Daoy (cell line): ENCODE measurements around the gene TNNC1. TPM values are rescaled to one million over a fixed set of nuclear protein-coding genes. Genes with fewer than 3 reads are reported as not detected.

Experiments used
- DNase-seq: peaks from one replicate; pipeline ENCODE4 v3.0.0-alpha.2; 2015; ENCODE audit warnings: low read depth
- total RNA-seq: library from RNA; depleted of rRNA; stranded (reverse); fragments of >200 nt; shearing (Covaris generic); gene quantifications from 2 replicates; pipeline ENCODE4 v1.2.3, GENCODE V29; 2014; rRNA removed

TNNC1 gene
- not detected in 2 replicates for total RNA-seq

DNA sequence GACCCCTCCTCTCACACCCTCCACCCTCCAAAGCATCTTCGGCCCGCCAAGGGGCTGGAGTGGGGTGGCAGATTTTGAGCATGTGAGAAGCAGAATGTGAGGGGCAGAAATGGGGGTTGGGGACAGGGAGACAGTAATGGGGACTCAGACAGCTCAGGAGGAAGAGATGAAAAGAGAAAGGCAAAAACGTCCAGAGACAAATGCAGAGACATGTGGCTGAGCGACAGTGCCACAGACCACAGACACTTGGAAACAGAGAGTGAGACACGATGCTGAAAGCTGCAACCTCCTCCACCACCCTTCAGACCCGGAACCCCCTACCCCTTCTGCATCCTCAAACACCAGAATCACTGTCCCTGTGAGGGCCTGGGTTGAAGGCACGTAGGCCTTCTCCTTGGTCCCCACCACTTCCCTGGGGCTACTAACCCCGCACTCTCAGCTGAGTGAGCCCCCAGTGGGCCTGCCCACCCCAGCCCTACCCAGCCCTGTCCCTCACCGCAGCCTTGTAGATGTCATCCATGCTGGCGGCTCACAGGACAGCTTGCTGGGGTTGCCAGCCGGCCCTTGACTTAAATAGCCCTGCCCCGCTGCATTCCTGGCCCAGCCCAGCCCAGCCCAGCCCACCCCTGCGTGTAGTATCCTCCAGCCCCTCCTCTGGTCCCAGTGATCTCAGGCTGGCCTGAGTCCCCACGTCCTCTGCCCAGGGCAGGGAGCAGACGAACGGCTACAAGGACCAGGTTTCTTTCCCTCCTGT lies at the start of gene TNNC1:
TSS of gene TNNC1 (minus strand) at position 546 of the 754 bp plus-strand sequence. CDS start at position 520, 26 bp downstream.
- DNase-seq = no peak

DNA sequence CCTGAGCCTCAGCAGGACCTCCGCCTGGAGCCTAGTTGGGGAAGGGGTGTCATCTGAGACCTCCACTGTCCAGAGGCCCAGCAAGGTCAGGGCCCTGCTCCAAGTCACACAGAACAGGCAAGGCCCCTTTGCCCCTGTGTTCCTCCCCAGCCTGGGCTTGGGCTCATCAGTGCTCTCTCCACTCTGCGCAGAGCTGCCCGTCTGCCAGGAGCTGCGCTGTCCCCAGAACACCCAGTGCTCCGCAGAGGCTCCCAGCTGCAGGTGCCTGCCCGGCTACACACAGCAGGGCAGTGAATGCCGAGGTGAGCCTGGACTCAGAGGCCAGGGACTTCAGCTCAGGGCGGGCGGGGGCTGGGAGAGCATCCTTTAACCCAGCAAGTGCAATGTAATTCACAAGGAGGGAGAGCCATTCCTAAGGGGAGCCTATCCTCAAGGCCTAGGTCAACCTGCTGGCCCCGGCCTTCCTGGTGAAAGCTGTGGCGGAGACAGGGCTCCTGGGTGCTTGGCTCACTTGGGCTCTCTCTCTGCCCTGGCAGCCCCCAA lies 49.0 kb upstream of the TNNC1 start:
- DNase-seq = no peak

DNA sequence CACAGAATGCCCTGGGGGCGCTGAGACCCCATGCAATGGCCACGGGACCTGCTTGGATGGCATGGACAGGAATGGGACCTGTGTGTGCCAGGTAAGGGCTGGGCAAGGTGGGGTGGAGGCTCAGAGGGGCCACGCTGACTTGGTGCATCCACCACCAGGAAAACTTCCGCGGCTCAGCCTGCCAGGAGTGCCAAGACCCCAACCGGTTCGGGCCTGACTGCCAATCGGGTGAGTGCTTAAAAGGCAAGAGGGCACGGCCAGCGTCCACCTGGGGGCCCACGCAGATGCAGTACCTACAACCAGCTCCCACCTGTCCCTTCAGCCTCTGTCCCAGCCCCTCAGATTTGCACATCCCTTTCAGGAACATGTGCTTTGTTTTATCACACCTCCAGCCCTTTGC lies 48.2 kb upstream of the TNNC1 start:
- DNase-seq = no peak

DNA sequence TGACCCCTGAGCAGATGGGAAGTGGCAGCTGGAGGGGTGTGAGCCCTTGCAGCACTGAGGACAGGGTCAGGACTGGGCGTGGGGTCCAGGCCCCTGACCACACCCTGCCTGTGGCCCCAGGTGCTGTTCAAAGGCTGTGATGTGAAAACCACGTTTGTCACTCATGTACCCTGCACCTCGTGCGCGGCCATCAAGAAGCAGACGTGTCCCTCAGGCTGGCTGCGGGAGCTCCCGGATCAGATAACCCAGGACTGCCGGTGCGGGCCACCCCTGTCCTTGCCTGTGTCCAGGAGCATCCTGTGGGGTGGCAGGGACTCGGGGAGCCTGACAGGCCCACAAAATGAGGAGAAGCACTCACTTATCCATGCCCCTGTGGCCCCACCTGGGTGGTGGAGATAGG lies 47.2 kb upstream of the TNNC1 start:
- DNase-seq = no peak

DNA sequence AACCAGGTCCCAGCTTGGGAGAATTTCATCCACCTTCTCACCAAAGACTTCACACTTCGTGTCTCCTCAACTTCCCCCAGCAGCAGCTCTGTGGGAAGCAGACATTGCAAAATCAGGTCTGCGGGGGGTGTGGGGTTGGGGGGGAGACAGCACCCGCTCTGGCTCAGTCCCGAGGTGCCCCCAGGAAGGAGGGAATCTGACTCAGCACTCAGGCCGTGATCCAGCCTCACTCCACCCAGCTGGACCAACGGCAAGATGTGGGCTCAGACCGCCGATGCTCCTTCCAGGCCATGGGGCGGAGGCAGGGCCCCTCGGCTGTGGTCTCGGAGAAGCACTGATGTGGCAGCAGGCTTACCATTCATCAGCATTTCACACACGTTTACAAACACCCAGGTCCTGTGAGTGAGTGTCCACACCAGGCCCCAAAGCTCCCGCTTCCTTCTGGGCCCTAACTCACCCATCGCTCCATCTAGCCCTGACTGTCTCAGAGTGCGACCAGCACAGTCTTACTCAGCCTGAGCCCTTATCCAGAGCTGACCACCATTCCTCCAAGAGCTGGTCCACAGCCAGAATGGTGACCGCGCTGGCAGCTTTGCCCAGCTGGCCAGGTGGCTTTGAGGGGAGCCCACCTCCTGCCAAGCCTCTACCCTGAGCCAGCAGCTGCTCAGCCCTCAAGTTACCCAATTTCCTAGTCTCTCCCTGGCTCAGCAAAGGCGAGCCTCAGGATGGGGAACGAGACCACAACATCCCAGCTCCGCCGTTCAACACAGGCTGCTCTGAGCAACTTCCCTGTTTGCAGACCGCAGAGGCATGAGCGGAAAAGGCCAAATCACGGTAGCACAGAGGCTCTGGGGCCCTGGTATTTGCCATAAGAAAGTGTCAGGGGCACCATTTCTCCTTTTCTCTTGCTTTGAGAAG lies 44.6 kb upstream of the TNNC1 start:
- peak; percentile 49 for DNase-seq

DNA sequence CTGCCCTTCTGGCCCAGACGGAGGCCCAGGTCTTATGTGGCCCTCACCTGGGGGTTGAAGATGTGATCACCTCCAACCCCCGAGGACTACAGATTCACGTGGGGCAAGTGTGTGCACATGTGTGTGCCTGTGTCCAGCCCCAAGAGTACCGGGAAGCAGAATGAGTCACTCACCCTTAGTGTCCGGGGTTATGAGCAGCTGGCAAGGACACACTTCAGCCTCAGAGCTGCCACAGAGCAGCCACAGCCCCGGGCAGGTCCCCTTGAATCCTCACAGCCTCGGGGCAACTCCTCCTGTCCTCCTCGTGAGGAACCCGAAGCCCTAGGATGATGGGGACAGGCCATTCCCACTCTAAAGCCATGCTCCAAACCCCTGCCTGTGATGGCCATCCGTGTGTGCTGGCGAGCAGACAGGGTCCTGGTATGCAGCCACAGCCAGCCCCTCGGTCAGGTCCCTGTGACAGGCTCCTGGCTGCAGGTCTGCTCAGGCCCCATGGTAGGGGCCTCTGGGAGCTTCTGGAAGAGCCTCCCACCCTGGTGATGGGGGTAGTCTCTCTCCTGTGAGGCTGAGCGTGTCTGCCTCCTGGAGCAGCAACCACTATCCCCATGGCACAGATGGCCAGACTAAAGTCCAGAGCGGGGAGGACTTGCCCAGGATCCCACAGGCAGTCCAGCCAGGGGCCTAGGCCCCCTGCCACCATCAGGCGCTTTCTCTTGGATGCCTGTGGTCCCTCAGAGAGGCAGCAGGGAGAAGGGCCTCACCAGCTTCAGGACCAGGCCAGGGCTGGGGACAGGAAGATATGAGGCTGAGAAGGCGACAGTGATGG lies 42.1 kb upstream of the TNNC1 start:
- no peak for DNase-seq

DNA sequence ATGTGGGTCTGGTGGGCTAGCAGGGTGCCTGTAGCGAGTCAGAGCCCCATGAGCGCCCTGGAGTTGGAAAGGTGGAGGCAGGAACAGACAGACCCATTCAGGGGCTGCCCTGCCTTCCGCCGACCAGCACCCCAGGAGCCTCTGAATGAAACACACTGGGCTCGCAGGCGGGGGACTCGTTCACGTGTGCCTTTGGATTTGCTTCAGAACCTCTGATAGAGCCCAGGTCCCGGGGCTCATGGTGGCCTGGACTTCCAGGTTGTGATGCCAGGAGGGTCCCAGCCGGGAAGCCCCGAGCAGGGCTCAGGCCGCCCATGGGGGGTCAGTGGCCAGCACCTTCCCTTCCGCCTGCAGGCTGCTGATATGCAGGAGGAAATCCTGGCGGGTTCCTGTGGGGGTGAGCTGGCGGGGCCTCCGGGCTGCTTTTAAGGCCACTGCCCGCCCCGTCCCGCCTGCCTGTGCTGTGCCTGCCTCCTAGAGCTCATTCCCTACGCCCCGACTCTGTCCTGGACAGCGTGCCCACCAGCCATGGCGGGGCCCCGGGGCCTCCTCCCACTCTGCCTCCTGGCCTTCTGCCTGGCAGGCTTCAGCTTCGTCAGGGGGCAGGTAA lies 41.1 kb upstream of the TNNC1 start, which contains the start of gene STAB1:
TSS of gene STAB1 (plus strand) at position 453 of the 610 bp plus-strand sequence. CDS start at position 529, 76 bp downstream.
- DNase-seq = no peak

DNA sequence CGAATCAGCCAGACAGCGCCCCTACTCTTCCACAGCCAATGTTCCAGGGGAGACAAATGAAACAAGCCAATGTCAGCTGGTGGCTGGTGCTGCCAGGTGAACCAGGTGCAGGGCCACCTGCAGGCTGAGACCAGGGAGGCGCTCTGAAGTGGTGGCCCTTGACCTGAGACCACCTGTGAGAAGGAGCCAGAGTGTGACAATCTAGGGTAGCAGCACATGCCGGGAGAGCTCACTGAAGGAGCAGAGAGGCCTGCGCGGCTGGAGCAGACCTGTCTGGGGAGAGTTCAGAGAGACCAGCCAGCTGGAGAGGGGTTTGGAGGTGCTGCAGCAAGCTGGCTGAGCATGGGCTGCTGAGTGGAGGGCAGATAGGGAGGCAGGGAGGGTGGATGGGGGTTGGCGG lies 40.6 kb upstream of the TNNC1 start:
- DNase-seq = no peak

DNA sequence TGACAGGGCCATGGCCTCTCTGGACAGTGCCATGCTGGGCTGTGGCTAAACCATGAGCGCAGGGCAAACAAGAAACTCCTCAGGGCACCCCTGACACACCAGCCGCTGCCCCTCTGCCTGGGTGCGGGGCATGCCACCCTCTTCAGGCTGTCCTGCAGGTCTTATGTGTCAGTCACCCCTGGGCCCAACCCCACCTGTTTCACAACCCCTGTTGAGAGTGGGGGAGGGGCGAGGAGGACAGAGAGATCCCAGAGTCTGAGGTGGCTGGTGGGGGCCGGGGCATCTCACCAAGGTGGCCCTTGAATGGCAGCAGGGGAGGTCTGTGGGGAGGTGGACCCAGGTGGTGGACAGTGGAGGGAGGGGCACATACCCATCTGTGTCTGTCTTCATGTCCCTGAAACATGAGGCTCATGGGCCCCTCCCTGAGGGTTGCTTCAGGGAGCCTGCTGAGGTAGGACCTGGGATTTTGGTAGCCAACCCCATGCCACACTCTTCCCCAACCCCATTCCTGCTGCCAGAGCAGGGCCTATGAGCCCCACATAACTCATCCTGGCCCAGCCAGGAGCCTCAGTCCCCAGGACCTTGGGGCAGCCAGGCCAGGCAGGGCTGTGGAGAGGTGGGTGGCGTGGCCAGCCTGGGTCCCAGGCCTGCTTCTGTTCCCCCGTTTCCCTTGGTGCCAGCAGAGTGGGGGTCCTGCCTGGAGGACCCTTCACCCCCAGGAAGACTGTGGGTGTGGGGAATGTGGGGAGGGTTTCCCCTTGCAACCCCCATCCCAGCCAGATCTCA lies 39.6 kb upstream of the TNNC1 start:
- DNase-seq = no peak

DNA sequence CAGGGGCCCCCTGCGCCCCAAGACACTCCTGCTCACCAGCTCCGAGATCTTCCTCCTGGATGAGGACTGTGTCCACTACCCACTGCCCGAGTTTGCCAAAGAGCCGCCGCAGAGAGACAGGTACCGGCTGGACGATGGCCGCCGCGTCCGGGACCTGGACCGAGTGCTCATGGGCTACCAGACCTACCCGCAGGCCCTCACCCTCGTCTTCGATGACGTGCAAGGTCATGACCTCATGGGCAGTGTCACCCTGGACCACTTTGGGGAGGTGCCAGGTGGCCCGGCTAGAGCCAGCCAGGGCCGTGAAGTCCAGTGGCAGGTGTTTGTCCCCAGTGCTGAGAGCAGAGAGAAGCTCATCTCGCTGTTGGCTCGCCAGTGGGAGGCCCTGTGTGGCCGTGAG lies 38.2 kb upstream of the TNNC1 start:
- no peak for DNase-seq

DNA sequence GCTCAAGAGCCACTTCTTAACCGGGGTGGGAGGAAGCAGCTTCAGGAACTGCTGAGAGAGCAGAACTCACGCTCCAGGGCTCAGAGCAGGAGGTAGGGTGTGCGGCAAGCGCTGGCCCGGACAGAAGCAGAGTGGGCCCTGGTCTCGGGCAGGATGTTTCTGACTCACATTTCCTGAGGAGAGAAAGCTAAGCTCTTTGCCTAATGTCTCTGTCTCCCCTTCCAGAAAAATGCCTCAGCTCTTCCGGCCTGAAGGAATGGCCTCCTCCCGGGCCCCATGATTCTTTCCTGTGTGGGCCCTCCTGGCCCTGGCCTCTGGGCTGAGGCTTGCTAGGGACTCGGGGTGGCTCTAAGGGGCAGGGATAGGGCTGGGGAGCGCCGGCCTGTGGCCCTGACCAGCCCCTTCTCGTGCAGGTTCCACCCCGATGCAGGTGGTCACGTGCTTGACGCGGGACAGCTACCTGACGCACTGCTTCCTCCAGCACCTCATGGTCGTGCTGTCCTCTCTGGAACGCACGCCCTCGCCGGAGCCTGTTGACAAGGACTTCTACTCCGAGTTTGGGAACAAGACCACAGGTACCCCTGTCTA lies 37.2 kb upstream of the TNNC1 start:
- peak; percentile 67 for DNase-seq

DNA sequence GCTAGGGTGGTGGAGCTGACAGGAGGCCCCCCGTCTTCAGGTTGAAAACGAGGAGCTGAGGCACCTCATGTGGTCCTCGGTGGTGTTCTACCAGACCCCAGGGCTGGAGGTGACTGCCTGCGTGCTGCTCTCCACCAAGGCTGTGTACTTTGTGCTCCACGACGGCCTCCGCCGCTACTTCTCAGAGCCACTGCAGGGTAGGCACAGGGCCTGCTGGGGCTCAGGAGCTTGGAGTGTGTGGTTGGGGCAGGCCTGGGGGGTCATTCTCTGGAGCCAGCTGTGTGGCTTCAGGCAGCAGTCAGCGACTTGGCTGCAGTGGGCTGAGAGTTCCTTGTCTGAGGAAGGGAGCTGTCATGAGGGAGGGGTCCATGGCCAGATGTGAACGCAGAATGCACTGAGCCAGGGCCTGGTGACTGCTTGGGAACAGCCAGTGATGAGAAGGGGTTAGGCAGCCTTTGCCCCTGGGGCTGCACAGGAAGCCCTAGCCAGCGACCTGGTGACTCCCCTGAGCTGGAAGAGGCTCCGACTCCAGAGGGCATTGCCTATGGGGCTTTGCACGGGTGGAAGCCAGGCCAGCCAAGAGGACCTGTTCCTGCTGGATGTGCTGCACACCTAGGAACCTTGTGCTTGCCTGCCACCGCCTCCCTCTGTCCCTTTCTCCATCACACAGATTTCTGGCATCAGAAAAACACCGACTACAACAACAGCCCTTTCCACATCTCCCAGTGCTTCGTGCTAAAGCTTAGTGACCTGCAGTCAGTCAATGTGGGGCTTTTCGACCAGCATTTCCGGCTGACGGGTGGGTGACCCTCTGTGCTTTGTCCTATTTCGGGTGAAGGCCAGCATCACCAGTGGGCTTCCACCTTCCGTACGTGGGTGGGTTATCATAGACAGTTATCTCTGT lies 36.4 kb upstream of the TNNC1 start:
- DNase-seq = no peak

DNA sequence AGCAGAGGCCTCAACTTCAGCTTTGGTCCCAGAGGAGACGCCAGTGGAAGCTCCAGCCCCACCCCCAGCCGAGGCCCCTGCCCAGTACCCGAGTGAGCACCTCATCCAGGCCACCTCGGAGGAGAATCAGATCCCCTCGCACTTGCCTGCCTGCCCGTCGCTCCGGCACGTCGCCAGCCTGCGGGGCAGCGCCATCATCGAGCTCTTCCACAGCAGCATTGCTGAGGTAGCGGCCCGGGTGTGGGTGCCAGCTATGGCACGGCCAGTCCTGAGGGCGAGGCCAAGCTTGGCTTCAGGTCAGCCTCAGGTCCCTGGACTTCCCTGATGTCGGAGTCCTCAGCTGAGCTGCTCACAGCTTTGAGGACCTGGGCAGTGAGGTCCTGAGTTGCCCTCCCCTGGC lies 35.6 kb upstream of the TNNC1 start:
- DNase-seq = no peak

DNA sequence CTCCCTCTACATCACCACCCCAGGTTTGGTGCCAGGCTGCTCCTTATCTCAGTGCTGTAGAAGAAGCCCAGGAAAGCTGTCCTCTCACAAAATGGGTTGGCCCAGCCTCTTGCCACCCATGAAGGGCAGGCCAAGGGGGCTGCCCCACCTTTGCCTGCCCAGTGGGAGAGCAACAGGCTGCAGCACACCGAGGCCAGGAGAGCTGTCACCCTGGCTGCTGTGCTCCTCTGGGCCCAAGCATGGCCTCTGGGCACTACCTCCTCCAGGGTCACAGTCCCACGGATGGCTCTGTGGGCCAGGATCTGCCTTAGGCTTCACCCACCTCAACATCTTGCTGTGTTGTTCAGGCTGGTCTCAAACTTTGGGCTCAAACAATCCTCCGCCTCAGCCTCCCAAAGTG lies 34.9 kb upstream of the TNNC1 start:
- DNase-seq = no peak

DNA sequence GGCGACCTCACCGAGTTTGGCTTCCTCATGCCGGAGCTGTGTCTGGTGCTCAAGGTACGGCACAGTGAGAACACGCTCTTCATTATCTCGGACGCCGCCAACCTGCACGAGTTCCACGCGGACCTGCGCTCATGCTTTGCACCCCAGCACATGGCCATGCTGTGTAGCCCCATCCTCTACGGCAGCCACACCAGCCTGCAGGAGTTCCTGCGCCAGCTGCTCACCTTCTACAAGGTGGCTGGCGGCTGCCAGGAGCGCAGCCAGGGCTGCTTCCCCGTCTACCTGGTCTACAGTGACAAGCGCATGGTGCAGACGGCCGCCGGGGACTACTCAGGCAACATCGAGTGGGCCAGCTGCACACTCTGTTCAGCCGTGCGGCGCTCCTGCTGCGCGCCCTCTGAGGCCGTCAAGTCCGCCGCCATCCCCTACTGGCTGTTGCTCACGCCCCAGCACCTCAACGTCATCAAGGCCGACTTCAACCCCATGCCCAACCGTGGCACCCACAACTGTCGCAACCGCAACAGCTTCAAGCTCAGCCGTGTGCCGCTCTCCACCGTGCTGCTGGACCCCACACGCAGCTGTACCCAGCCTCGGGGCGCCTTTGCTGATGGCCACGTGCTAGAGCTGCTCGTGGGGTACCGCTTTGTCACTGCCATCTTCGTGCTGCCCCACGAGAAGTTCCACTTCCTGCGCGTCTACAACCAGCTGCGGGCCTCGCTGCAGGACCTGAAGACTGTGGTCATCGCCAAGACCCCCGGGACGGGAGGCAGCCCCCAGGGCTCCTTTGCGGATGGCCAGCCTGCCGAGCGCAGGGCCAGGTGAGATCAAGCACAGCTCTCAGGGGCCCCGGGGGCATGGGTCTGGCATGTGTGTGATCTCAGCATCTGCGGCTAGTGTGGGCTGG lies 34.2 kb upstream of the TNNC1 start:
- DNase-seq = no peak

DNA sequence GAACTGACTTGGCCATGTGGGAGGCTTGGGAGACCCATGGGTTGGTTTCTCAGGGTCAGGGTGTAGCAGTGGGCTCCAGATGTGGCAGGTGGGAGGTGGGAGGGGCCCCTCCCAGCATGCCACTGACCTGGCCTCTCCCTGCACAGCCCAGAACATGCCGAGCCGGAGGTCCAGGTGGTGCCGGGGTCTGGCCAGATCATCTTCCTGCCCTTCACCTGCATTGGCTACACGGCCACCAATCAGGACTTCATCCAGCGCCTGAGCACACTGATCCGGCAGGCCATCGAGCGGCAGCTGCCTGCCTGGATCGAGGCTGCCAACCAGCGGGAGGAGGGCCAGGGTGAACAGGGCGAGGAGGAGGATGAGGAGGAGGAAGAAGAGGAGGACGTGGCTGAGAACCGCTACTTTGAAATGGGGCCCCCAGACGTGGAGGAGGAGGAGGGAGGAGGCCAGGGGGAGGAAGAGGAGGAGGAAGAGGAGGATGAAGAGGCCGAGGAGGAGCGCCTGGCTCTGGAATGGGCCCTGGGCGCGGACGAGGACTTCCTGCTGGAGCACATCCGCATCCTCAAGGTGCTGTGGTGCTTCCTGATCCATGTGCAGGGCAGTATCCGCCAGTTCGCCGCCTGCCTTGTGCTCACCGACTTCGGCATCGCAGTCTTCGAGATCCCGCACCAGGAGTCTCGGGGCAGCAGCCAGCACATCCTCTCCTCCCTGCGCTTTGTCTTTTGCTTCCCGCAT lies 33.4 kb upstream of the TNNC1 start:
- DNase-seq = no peak
